Measurements from ENCODE around the gene SYNGR2.

DNA sequence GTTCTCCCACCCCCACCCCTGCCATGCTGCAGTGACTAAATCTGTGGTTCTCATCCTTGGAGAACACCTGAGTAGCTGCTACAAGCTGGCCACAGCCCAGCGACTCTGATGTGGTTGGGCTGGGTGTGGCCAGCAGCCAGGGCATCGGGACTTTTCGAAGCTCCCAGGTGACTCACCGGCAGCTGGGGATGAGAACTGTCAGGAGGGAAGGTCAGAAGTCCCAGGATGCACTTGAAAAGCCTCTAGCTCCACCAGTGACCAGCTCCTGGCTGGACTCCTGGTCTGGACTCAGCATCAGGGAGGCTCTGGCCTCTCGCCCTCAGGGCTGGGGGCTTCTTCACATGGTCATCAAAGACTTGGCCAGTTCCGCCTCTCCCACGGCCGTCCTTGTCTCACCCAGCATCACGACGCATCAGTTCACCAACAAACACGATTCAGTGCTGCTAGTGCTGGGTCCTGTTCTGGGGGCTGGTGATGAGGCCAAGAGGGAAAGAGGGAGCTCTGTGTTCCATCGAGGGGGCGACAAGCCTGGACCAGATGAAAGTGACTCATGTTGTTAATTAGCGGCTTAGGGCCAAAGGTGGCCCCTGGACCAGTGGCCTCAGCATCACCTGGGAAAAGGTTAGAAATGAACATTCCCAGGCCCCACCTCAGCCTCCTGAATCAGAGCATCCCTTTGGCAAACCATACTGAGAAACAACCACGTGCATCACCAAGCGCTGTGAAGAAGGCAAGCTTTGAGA lies 26.1 kb upstream of the SYNGR2 start:
- TF ChIP-seq CTCF (conservative IDR thresholded peaks at IDR 0.05) (no peak), ZFX (IDR thresholded peaks at IDR 0.05) (no peak)

Measured in C4-2B (cell line).